ENCODE results near the gene ANKH. TPM values are rescaled to one million over a fixed set of nuclear protein-coding genes. Genes with fewer than 3 reads are reported as not detected.

Gene ANKH
- total and polyA plus RNA-seq, 2 of the 13 experiments (the other 11 are each of a cell fraction or from before 2014, with no cell fraction given), result 25.0 to 36.0 TPM

GRCh38 chr5:14767735-14768507 is 103.7 kb downstream of the ANKH start:
- ChIA-PET POLR2A (interaction anchor here (1.7 to 2.0 kb wide), 2 partner anchors 15 to 39 kb away, joined by 4 to 5 read pairs; no protein-coding TSS in a partner anchor), CTCF (ENCODE audit: low intra/inter-chr PET ratio, low total read pairs) (no interaction called here)
- Histone ChIP-seq H3K9ac (ENCODE audit: insufficient read depth, low read depth, low read length) (no peak overlapping the region), H3K79me2 (ENCODE audit: insufficient read depth, low read length) (no peaks in the 10 kb centered on the region), H3K36me3 (replicated peaks in 1 of 2; ENCODE audit: control insufficient read depth in 1 of 2, insufficient read depth in 2 of 2, low read length in 2 of 2) (peaks cover 1 to 6% of the 10 kb centered on the region in 2 experiments; a peak in 3 of 5 replicates), H3K9me3 (ENCODE audit: low read length) (no peaks in the 10 kb centered on the region), H2AFZ (ENCODE audit: low read length) (no peak overlapping the region), H3K27me3 (ENCODE audit: control insufficient read depth in 1 of 2, insufficient read depth in 2 of 2, low read length in 2 of 2) (no peaks in the 10 kb centered on the region), H3K27ac (ENCODE audit: extremely low read length, insufficient read depth, low read length) (no peak overlapping the region), H3K4me3 (replicated peaks in 1 of 3; ENCODE audit: insufficient read depth in 1 of 3, low read depth in 2 of 3, low read length in 3 of 3) (no peak overlapping the region), H3K4me1 (ENCODE audit: insufficient read depth, low read length) (peaks cover 39% of the 10 kb centered on the region), H3K4me2 (ENCODE audit: low read depth, low read length) (no peak overlapping the region), H4K20me1 (ENCODE audit: insufficient read depth, low read length) (no peaks in the 10 kb centered on the region)
- WGBS (ENCODE audit: low lambda C conversion rate), result 58% methylated on average over 8 of the region's 8 CpGs
- intact Hi-C loops (cut with micrococcal nuclease; ENCODE audit: unreplicated experiment) (no loop called here), in situ Hi-C loops (cut with HindIII; ENCODE audit: extremely low pct_ligation_motif_present, low pct_unique_long_range_greater_than_20kb) (no loop called here)
- BruUV-seq (replicated peaks), result no TSS peak
- no peak for FAIRE-seq
- peak; percentile 15 for DNase-seq (ENCODE audit: low spot score)
- ATAC-seq, result no peak
- TF ChIP-seq ZNF501 (CRISPR knock-in tag; IDR thresholded peaks at IDR 0.05), result no peak
- TF ChIP-seq MAFF (IDR thresholded peaks at IDR 0.05; ENCODE audit: low read depth, low read length), result 0 out of 2 replicates have a peak, but pooled peaks have one; percentile 26
- no peak for TF ChIP-seq ARHGAP35 (CRISPR knock-in tag; IDR thresholded peaks at IDR 0.05; ENCODE audit: borderline replicate concordance)
- TF ChIP-seq ZNF619 (CRISPR knock-in tag; IDR thresholded peaks at IDR 0.05), result no peak
- TF ChIP-seq ZNF883 (CRISPR knock-in tag; IDR thresholded peaks at IDR 0.05; ENCODE audit: not compliant biosample characterization), result no peak
- TF ChIP-seq ZNF75D (CRISPR knock-in tag; IDR thresholded peaks at IDR 0.05; ENCODE audit: borderline replicate concordance), result no peak
- 0 out of 4 replicates have a peak, but pooled peaks of 1 of the 2 experiments have one; percentile 30 for TF ChIP-seq MAFK (conservative IDR thresholded peaks at IDR 0.05 in 1 of 2, IDR thresholded peaks at IDR 0.05 in 1 of 2; ENCODE audit: low read length in 2 of 2)
- TF ChIP-seq CEBPZ (IDR thresholded peaks at IDR 0.05; ENCODE audit: low read length), result no peak
- no peak for TF ChIP-seq ZMAT5 (CRISPR knock-in tag; IDR thresholded peaks at IDR 0.05; ENCODE audit: borderline replicate concordance, low read depth)
- TF ChIP-seq ZNF891 (CRISPR knock-in tag; IDR thresholded peaks at IDR 0.05), result no peak
- no peak for TF ChIP-seq NR1H2 (CRISPR knock-in tag; IDR thresholded peaks at IDR 0.05; ENCODE audit: borderline replicate concordance, low read depth)
- no peak for TF ChIP-seq BATF2 (CRISPR knock-in tag; IDR thresholded peaks at IDR 0.05)
- TF ChIP-seq FOXA3 (CRISPR knock-in tag; IDR thresholded peaks at IDR 0.05), result 0 out of 2 replicates have a peak, but pooled peaks have one; percentile 18
- no peak for TF ChIP-seq ZFYVE20 (CRISPR knock-in tag; IDR thresholded peaks at IDR 0.05; ENCODE audit: borderline replicate concordance, low read depth)
- TF ChIP-seq YEATS4 (CRISPR knock-in tag; IDR thresholded peaks at IDR 0.05; ENCODE audit: borderline replicate concordance), result no peak
- TF ChIP-seq NFE2L2 (IDR thresholded peaks at IDR 0.05; ENCODE audit: low read length), result no peak
- TF ChIP-seq SRF (IDR thresholded peaks at IDR 0.05; ENCODE audit: low read depth, low read length), result no peak
- no peak for TF ChIP-seq NONO (IDR thresholded peaks at IDR 0.05)
- TF ChIP-seq NONO (CRISPR knock-in tag; conservative IDR thresholded peaks at IDR 0.05), result no peak
